Activated naive CD8-positive, alpha-beta T cell (primary cell): ENCODE results near the gene BPIFB2.

Source experiments
- H3K27ac Mint-ChIP-seq: one replicate; pipeline ENCODE4 v1.8.0; 2021; ENCODE audit warnings: mixed read lengths
- H3K27me3 Mint-ChIP-seq: one replicate; pipeline ENCODE4 v1.8.0; 2021; ENCODE audit warnings: mixed read lengths
- H3K36me3 Mint-ChIP-seq: one replicate; pipeline ENCODE4 v1.8.0; 2021; ENCODE audit warnings: mixed read lengths
- H3K4me1 Mint-ChIP-seq: one replicate; pipeline ENCODE4 v1.8.0; 2021; ENCODE audit warnings: low read depth, mixed read lengths
- H3K4me3 Mint-ChIP-seq: one replicate; pipeline ENCODE4 v1.8.0; 2021; ENCODE audit warnings: mild to moderate bottlenecking, mixed read lengths
- H3K9me3 Mint-ChIP-seq: one replicate; pipeline ENCODE4 v1.8.0; 2021; ENCODE audit warnings: low read depth, mixed read lengths

The BPIFB2 gene

GRCh38 chr20:32989507-32990283 lies 17.8 kb upstream of the BPIFB2 start:
- H3K27me3 Mint-ChIP-seq = no peaks in the 10 kb centered on the region
- H3K36me3 Mint-ChIP-seq = no peaks in the 10 kb centered on the region
- H3K27ac Mint-ChIP-seq = no peak overlapping the region
- H3K4me1 Mint-ChIP-seq = peaks cover 40% of the 10 kb centered on the region
- peaks cover under 1% of the 10 kb centered on the region for H3K9me3 Mint-ChIP-seq
- H3K4me3 Mint-ChIP-seq = no peak overlapping the region

- no peak overlapping the region for H3K4me3 Mint-ChIP-seq
- peaks cover 7% of the 10 kb centered on the region for H3K9me3 Mint-ChIP-seq
- H3K27ac Mint-ChIP-seq = no peak overlapping the region
- H3K4me1 Mint-ChIP-seq = peaks cover 40% of the 10 kb centered on the region
- peaks cover 3% of the 10 kb centered on the region for H3K36me3 Mint-ChIP-seq
- no peaks in the 10 kb centered on the region for H3K27me3 Mint-ChIP-seq
These were observed 17.1 kb upstream of the BPIFB2 start for GRCh38 chr20:32990426-32990825.

- H3K4me3 Mint-ChIP-seq = peak overlapping the region; percentile 20
- H3K4me1 Mint-ChIP-seq = peaks cover 40% of the 10 kb centered on the region
- H3K27me3 Mint-ChIP-seq = no peaks in the 10 kb centered on the region
- peaks cover 3% of the 10 kb centered on the region for H3K36me3 Mint-ChIP-seq
- no peak overlapping the region for H3K27ac Mint-ChIP-seq
- peaks cover 7% of the 10 kb centered on the region for H3K9me3 Mint-ChIP-seq
These were observed 16.1 kb upstream of the BPIFB2 start for GRCh38 chr20:32991383-32991782.

GRCh38 chr20:32991792-32992641 lies 15.5 kb upstream of the BPIFB2 start:
- H3K4me3 Mint-ChIP-seq = no peak overlapping the region
- H3K36me3 Mint-ChIP-seq = peaks cover 3% of the 10 kb centered on the region
- H3K9me3 Mint-ChIP-seq = peaks cover 7% of the 10 kb centered on the region
- peak overlapping the region; percentile 54 for H3K27ac Mint-ChIP-seq
- no peaks in the 10 kb centered on the region for H3K27me3 Mint-ChIP-seq
- H3K4me1 Mint-ChIP-seq = peaks cover 43% of the 10 kb centered on the region

- Mint-ChIP-seq H3K4me1 (peaks cover 50% of the 10 kb centered on the region), H3K27ac (peak overlapping the region; percentile 59), H3K9me3 (peaks cover 7% of the 10 kb centered on the region), H3K4me3 (no peak overlapping the region), H3K27me3 (no peaks in the 10 kb centered on the region), H3K36me3 (peaks cover 4% of the 10 kb centered on the region)
These were observed 13.9 kb upstream of the BPIFB2 start for GRCh38 chr20:32993496-32994050.

- H3K4me1 Mint-ChIP-seq = peaks cover 49% of the 10 kb centered on the region
- peaks cover 7% of the 10 kb centered on the region for H3K9me3 Mint-ChIP-seq
- peaks cover 4% of the 10 kb centered on the region for H3K36me3 Mint-ChIP-seq
- H3K27ac Mint-ChIP-seq = no peak overlapping the region
- no peak overlapping the region for H3K4me3 Mint-ChIP-seq
- no peaks in the 10 kb centered on the region for H3K27me3 Mint-ChIP-seq
These were observed 11.7 kb upstream of the BPIFB2 start for GRCh38 chr20:32995802-32996201.

- H3K4me3 Mint-ChIP-seq = no peak overlapping the region
- peaks cover 47% of the 10 kb centered on the region for H3K4me1 Mint-ChIP-seq
- no peak overlapping the region for H3K27ac Mint-ChIP-seq
- peaks cover 4% of the 10 kb centered on the region for H3K36me3 Mint-ChIP-seq
- peaks cover 7% of the 10 kb centered on the region for H3K9me3 Mint-ChIP-seq
- H3K27me3 Mint-ChIP-seq = no peaks in the 10 kb centered on the region
These were observed 10.1 kb upstream of the BPIFB2 start for GRCh38 chr20:32997431-32997830.

GRCh38 chr20:32999603-33000250 lies 7.8 kb upstream of the BPIFB2 start:
- H3K27me3 Mint-ChIP-seq = no peaks in the 10 kb centered on the region
- H3K9me3 Mint-ChIP-seq = peaks cover 6% of the 10 kb centered on the region
- peaks cover 33% of the 10 kb centered on the region for H3K4me1 Mint-ChIP-seq
- H3K36me3 Mint-ChIP-seq = peaks cover 4% of the 10 kb centered on the region
- H3K27ac Mint-ChIP-seq = no peak overlapping the region
- no peak overlapping the region for H3K4me3 Mint-ChIP-seq

GRCh38 chr20:33000802-33001466 lies 6.6 kb upstream of the BPIFB2 start:
- Mint-ChIP-seq H3K27ac (no peak overlapping the region), H3K36me3 (peaks cover 4% of the 10 kb centered on the region), H3K4me3 (no peak overlapping the region), H3K9me3 (peaks cover 3% of the 10 kb centered on the region), H3K27me3 (no peaks in the 10 kb centered on the region), H3K4me1 (peaks cover 36% of the 10 kb centered on the region)

- Mint-ChIP-seq H3K4me1 (peaks cover 32% of the 10 kb centered on the region), H3K9me3 (peaks cover 3% of the 10 kb centered on the region), H3K4me3 (no peak overlapping the region), H3K27me3 (no peaks in the 10 kb centered on the region), H3K36me3 (peaks cover 4% of the 10 kb centered on the region), H3K27ac (peak overlapping the region; percentile 46)
These were observed 5.3 kb upstream of the BPIFB2 start for GRCh38 chr20:33002087-33002808.

GRCh38 chr20:33004141-33004751 lies 3.3 kb upstream of the BPIFB2 start, which contains the start of gene SUN5:
SUN5 (minus strand) TSS chr20:33004433; CDS start chr20:33004340, 93 bp downstream.
- no peak within 1 kb of the TSS for H3K27ac Mint-ChIP-seq
- no peaks in the 10 kb centered on the region for H3K27me3 Mint-ChIP-seq

GRCh38 chr20:33005132-33005566 lies 2.4 kb upstream of the BPIFB2 start:
- H3K4me3 Mint-ChIP-seq = no peak overlapping the region
- H3K4me1 Mint-ChIP-seq = peaks cover 26% of the 10 kb centered on the region
- peaks cover 3% of the 10 kb centered on the region for H3K36me3 Mint-ChIP-seq
- no peak overlapping the region for H3K27ac Mint-ChIP-seq
- H3K9me3 Mint-ChIP-seq = peaks cover 3% of the 10 kb centered on the region
- H3K27me3 Mint-ChIP-seq = no peaks in the 10 kb centered on the region

More at GRCh38 chr20:33004141-33004751, 3.3 kb upstream of the BPIFB2 start, which contains the start of gene SUN5:
- peaks cover 3% of the 10 kb centered on the region for H3K9me3 Mint-ChIP-seq
- peaks cover 26% of the 10 kb centered on the region for H3K4me1 Mint-ChIP-seq
- no peak within 1 kb of the TSS for H3K4me3 Mint-ChIP-seq
- H3K36me3 Mint-ChIP-seq = peaks cover 3% of the 10 kb centered on the region
